Measurements from ENCODE around the gene MAST4. TPM values are rescaled to one million over a fixed set of nuclear protein-coding genes. Genes with fewer than 3 reads are reported as not detected.

The MAST4 gene
- total and polyA plus RNA-seq, 2 of the 8 experiments (the other 6 are each of a cell fraction or from before 2014, with no cell fraction given) = 1.5 to 2.6 TPM

- TF ChIP-seq CEBPB (IDR thresholded peaks at IDR 0.05; ENCODE audit: low read depth, low read length) (no peak), USF2 (IDR thresholded peaks at IDR 0.05; ENCODE audit: low read length) (no peak), POLR2AphosphoS5 (IDR thresholded peaks at IDR 0.05; ENCODE audit: low read depth, low read length) (no peak), RBBP5 (IDR thresholded peaks at IDR 0.05; ENCODE audit: borderline replicate concordance, low read depth, low read length) (no peak)
Measured at GRCh38 chr5:66553368-66553912, 42.8 kb upstream of the MAST4 start (continued).

Data from H1 (cell line).